Fibroblast of lung (primary cell): ENCODE measurements around the gene PAFAH1B2. TPM values are rescaled to one million over a fixed set of nuclear protein-coding genes. Genes with fewer than 3 reads are reported as not detected.

Experiments
- DNase-seq, 2 donors: peaks; one replicate each; pipeline versions ENCODE4 v3.0.0 to v3.0.0-alpha.2; 2010; ENCODE audit warnings: low read depth in 2 of 2
- H2AFZ ChIP-seq: 2 replicates; pipeline ENCODE4 v1.5.1; 2012; ENCODE audit warnings: low read length, control low read depth, inconsistent platforms
- H3K27ac ChIP-seq: 2 replicates; pipeline ENCODE4 v1.5.1; 2011; ENCODE audit warnings: low read length, control low read depth; ENCODE audit not compliant: insufficient read depth
- H3K27me3 ChIP-seq: 2 replicates; pipeline ENCODE4 v1.5.1; 2011; ENCODE audit warnings: mild to moderate bottlenecking, low read length; ENCODE audit not compliant: control insufficient read depth, insufficient read depth
- H3K36me3 ChIP-seq: 2 replicates; pipeline ENCODE4 v1.5.1; 2011; ENCODE audit warnings: low read length; ENCODE audit not compliant: control insufficient read depth, insufficient read depth
- H3K4me1 ChIP-seq: 2 replicates; pipeline ENCODE4 v1.5.1; 2011; ENCODE audit warnings: low read length; ENCODE audit not compliant: control insufficient read depth, insufficient read depth; ENCODE audit errors: extremely low read depth
- H3K4me2 ChIP-seq: 2 replicates; pipeline ENCODE4 v1.5.1; 2011; ENCODE audit warnings: low read length, control low read depth; ENCODE audit not compliant: insufficient read depth; ENCODE audit errors: extremely low read depth
- H3K4me3 ChIP-seq, 4 experiments: fragments of 200-600 bp in 1 of 4; sonication (generic) in 1 of 4; replicated peaks in 1 of 4; 2 replicates each; pipeline ENCODE4 v1.5.1; 2011 to 2016; ENCODE audit warnings: low read length in 4 of 4, low read depth in 3 of 4, mild to moderate bottlenecking in 3 of 4, control low read depth in 2 of 4, inconsistent platforms in 1 of 4, mixed read lengths in 1 of 4; ENCODE audit not compliant: insufficient read depth in 1 of 4; ENCODE audit errors: control extremely low read depth in 1 of 4
- H3K79me2 ChIP-seq: 2 replicates; pipeline ENCODE4 v1.5.1; 2012; ENCODE audit warnings: mild to moderate bottlenecking, low read length, inconsistent platforms; ENCODE audit not compliant: control insufficient read depth, insufficient read depth
- H3K9ac ChIP-seq: 2 replicates; pipeline ENCODE4 v1.5.1; 2011; ENCODE audit warnings: mild to moderate bottlenecking, low read length, control low read depth; ENCODE audit not compliant: insufficient read depth
- H3K9me3 ChIP-seq: 2 replicates; pipeline ENCODE4 v1.5.1; 2012; ENCODE audit warnings: low read depth, low read length; ENCODE audit not compliant: control insufficient read depth, insufficient read depth
- H4K20me1 ChIP-seq: 2 replicates; pipeline ENCODE4 v1.5.1; 2011; ENCODE audit warnings: low read length; ENCODE audit not compliant: control insufficient read depth, insufficient read depth; ENCODE audit errors: extremely low read depth
- CTCF ChIP-seq, 2 donors: IDR thresholded peaks in 1 of 2; conservative IDR thresholded peaks in 1 of 2; 1 replicate in 1 of 2; 2 replicates in 1 of 2; pipeline ENCODE4 v1.5.1; 2011 to 2012; ENCODE audit warnings: low read length in 2 of 2, control low read depth in 1 of 2, inconsistent platforms in 1 of 2, low read depth in 1 of 2, mild to moderate bottlenecking in 1 of 2
- EZH2 ChIP-seq: IDR thresholded peaks from 2 replicates; pipeline ENCODE4 v1.5.1; 2012; ENCODE audit warnings: low read length, control low read depth, mild to moderate bottlenecking; ENCODE audit errors: missing control alignments
- polyA plus RNA-seq, 2 donors: library from polyadenylated mRNA; depleted of rRNA in 1 of 2; stranded (reverse) in 1 of 2; unstranded in 1 of 2; fragments of >200 nt; gene quantifications; 2 replicates each; pipeline ENCODE4 v1.2.1, GENCODE V29; 2011 to 2012; ENCODE audit warnings: missing spikeins in 1 of 2
- total RNA-seq: library from RNA; depleted of rRNA; stranded (reverse); fragments of >200 nt; gene quantifications from 2 replicates; pipeline ENCODE4 v1.2.1, GENCODE V29; 2014

Gene PAFAH1B2
- total and polyA plus RNA-seq, 2 donors (not counting 1 experiment from before 2014, with no cell fraction given), result 70.8 to 112 TPM

- no peaks in the 10 kb centered on the region for H3K9me3 ChIP-seq
- H3K9ac ChIP-seq, result peak overlapping the region; percentile 11
- no peaks in the 10 kb centered on the region for H3K36me3 ChIP-seq
- H3K79me2 ChIP-seq, result peaks cover 57% of the 10 kb centered on the region
- peak overlapping the region; percentile 89 for H3K27ac ChIP-seq
- H3K4me3 ChIP-seq, result peak overlapping the region; percentile 81 to 93 (median 89)
- H4K20me1 ChIP-seq, result no peaks in the 10 kb centered on the region
- H2AFZ ChIP-seq, result no peak overlapping the region
- peak in 1 of 2 donors; percentile 24 for DNase-seq
- TF ChIP-seq CTCF (conservative IDR thresholded peaks at IDR 0.05 in 1 of 2, IDR thresholded peaks at IDR 0.05 in 1 of 2; ENCODE audit: low read depth in 1 of 2, low read length in 2 of 2), result peak; percentile 4 to 5
- no peak for TF ChIP-seq EZH2
- no peaks in the 10 kb centered on the region for H3K27me3 ChIP-seq
- peaks cover 15% of the 10 kb centered on the region for H3K4me1 ChIP-seq
- peak overlapping the region; percentile 95 for H3K4me2 ChIP-seq
Measured at GRCh38 chr11:117096201-117096991, 47.7 kb upstream of the PAFAH1B2 start.

GRCh38 chr11:117097014-117097388 is 47.1 kb upstream of the PAFAH1B2 start:
- Histone ChIP-seq H2AFZ (no peak overlapping the region), H3K36me3 (no peaks in the 10 kb centered on the region), H3K27me3 (no peaks in the 10 kb centered on the region), H3K4me2 (peak overlapping the region; percentile 95), H3K9me3 (no peaks in the 10 kb centered on the region), H3K27ac (peak overlapping the region; percentile 89), H3K4me1 (peaks cover 15% of the 10 kb centered on the region), H3K4me3 (peak overlapping the region; percentile 81 to 93 (median 89)), H4K20me1 (no peaks in the 10 kb centered on the region), H3K9ac (peak overlapping the region; percentile 99), H3K79me2 (peaks cover 51% of the 10 kb centered on the region)
- no peak for DNase-seq
- TF ChIP-seq EZH2, result no peak
- no peak for TF ChIP-seq CTCF (conservative IDR thresholded peaks at IDR 0.05 in 1 of 2, IDR thresholded peaks at IDR 0.05 in 1 of 2; ENCODE audit: low read depth in 1 of 2, low read length in 2 of 2)

GRCh38 chr11:117097389-117098268 is 46.5 kb upstream of the PAFAH1B2 start:
- H2AFZ ChIP-seq, result no peak overlapping the region
- peaks cover 47% of the 10 kb centered on the region for H3K79me2 ChIP-seq

More at GRCh38 chr11:117097389-117098268, 46.5 kb upstream of the PAFAH1B2 start:
- H3K27ac ChIP-seq, result peak overlapping the region; percentile 89
- H4K20me1 ChIP-seq, result no peaks in the 10 kb centered on the region
- peak overlapping the region; percentile 95 for H3K4me2 ChIP-seq
- no peaks in the 10 kb centered on the region for H3K9me3 ChIP-seq
- H3K4me1 ChIP-seq, result peaks cover 15% of the 10 kb centered on the region
- H3K4me3 ChIP-seq, result peak overlapping the region; percentile 81 to 93 (median 89)
- no peaks in the 10 kb centered on the region for H3K27me3 ChIP-seq
- DNase-seq, result no peak
- H3K9ac ChIP-seq, result peak overlapping the region; percentile 99
- TF ChIP-seq EZH2 (no peak), CTCF (conservative IDR thresholded peaks at IDR 0.05 in 1 of 2, IDR thresholded peaks at IDR 0.05 in 1 of 2; ENCODE audit: low read depth in 1 of 2, low read length in 2 of 2) (no peak)
- H3K36me3 ChIP-seq, result no peaks in the 10 kb centered on the region
